Ureter (tissue), 1 donor: ENCODE results near the gene SLIT1. TPM values are rescaled to one million over a fixed set of nuclear protein-coding genes. Genes with fewer than 3 reads are reported as not detected.

ENCODE experiments used
- DNase-seq: peaks from one replicate; pipeline ENCODE4 v3.0.0-alpha.2; 2020; ENCODE audit warnings: low spot score
- total RNA-seq: library from RNA; stranded (reverse); gene quantifications from one replicate; pipeline ENCODE4 v1.2.4, GENCODE V29; 2023
- donor health status: DM: yes; HTN: yes; CAD: no.

Gene SLIT1
- total RNA-seq, 1 donor from 2014 or later: 0.34 TPM

DNA sequence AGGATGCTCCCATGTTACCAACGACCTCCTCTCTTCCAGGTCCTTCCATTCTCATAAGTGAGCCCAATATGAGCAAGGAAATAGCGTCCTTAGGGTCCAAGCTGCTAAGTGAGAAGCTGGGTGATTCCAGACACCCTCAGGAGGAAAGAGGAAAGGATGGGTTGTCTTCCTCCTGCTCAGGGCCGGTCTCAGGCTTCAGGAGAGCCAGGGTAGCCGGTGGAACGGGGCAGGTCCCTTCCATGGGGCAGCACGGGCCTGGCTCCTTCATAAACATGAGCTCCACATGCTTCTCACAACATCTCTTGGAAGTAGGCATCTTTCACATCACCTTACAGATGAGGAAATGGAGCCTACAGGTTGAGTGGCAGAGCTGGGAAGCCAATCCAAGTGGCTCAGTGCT, 12.7 kb downstream of the SLIT1 start:
- no peak for DNase-seq

DNA sequence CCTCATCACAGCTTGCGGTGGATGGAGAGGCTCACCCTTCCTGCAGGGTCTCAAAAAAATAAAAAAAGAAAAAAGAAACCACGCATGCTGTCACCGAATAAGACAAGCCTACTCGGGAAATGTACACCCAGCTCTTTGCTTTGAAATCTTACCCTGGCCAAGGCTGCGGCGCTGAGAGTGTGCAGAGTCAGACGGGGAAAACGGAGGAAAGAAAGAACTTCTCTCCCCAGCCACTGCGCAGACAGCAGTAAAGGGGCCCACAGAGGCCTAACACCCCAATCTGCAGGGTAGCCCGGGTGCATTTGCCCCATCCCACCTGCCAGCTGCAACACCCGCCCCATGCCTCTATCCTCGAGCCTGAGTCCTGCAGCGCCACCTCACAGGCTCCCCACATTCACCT, 14.8 kb downstream of the SLIT1 start:
- DNase-seq: no peak

DNA sequence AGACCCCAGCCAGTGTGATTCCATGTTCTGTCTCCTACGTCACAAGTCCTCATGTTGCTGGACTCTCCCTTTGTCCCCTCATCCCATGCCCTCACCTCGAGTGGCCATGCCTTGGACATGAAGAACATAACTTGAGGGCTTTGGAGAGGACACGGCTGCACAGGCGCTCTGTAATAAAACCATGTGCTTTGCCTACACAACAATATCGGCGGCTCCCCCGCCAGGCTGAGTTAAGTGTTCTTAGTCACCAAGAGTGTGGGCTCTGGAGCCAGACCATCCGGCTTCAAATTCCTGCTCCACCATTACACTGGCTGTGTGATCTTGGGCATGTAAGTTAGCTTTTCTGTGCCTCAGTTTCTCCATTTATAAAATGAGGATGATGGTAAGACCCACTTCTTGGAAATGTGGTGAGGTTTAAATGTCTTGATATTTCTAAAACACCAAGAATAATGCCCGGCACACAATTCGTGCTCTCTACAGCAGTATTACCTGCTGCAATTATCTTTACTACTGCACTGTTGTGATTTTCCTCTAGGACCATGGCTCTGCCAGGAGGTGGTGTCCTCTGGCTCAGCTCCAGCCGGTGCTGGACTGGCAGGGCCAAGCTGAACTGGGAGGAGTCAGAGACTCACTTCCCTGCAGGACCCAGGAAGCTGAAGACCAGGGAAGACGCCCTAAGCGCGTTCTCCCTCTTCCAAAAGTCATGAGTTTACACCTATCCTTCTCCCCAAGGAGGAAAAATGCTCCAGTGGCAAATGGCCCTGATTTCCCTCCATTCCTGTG, 15.7 kb downstream of the SLIT1 start:
- DNase-seq: no peak

DNA sequence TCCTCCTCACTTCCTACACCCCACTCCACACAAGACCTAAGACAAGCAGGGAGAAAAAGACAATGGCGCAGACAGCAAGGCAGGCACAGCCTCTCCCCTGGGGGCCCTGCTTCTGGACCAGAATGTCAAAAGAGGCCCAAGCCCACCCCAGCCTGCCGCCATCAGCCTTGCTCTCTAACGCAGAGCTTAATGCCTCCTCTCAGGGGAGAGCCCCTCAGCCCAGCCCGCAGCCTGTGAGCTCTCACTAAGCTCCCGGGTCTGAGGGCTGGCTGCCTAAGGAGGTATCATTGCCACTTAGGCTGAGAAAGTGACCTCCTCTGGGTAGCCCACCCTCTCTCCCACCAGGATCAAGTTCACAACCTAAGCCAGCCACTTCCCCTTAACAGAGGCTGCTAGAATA, 16.7 kb downstream of the SLIT1 start:
- DNase-seq: no peak

DNA sequence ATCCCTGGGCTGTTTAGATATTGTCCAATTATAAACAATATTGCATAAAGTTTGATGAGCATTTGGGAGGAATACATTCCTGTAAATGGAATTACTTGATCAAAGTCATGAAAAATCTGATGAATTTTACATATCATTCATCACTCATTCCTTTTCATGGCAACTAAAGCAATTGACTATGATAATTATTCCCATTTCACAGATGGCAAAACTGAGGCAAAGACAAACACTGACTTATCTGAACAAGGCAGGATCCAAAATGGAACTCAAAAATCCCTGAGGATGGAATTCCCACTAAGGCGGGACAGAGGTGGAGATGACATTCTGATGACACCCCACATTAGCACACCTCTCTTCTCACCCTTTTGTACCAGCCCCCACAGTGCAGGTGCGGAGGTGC, 17.1 kb downstream of the SLIT1 start:
- DNase-seq: no peak

DNA sequence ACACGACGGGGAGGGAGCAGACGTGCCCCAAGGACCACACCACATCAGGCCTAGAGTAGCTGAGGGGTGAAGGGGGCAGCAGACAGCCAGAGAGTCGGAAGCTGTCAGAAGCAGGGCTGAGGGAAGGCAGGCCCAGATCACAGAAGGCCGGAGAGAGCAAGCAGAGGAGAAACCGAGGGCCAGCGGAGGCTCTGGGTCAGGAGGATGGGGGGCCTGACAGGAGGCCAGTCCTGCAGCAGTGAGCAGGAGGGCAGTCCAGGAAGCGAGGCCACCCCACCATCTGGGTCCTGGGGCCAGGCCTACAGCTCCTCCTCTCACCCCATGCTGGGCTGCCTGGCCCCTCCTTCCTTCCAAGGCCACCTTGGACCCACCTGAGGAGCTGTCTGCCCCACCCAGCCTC, 20.3 kb downstream of the SLIT1 start:
- DNase-seq: no peak

DNA sequence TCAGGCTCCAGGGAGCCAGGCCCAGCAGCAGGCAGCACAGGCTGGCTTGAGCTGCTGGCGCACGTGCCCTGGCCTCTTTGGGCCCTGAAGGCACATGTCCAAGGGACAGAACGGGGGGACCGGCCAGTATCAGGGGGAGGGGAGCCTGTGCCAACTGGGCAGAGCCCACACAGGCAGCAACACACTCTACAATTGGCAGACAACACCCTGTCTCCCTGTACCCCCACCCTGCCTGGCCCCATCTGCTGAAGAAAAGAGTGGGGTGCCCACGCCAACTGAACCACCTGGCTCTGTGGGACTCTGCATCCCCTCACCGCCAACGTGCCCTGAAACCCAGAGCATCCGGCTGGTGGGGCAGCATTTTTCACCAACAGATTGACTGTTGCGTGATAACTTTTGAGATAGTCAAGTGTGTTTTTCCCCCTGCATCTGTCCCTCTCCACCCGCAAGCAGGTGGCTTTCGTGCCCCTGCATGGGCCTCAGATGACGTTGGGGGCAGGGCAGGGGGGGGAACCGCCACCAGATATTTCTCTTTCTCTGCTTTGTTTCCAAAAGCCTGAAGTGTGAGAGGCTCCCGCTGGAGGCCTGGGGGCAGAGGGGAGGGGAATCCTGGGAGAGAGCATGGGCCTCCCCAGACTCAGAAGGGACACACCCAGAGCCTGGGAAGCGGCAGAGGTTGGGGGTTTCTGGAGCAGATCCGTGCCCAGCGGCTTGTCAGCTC, 21.8 kb downstream of the SLIT1 start:
- no peak for DNase-seq

DNA sequence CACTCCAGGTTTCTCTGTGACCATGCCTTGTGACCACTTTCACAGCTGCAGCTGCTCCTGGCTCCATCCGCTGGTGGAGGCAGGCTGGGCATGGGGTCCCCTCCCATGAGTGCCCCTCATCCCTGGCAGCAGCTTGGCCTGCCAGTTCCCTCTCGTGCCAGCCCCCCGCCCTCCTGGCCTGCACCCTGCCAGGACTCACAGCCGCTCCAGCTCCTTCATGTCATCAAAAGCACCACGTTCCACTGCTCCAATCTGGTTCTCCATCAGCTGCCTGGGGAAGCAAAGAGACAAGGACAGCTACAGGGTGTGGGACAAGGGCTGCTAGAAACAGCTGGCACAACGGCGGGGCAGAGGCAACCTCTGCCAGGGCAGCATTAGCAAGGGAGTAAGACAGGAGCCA, 22.6 kb downstream of the SLIT1 start:
- DNase-seq: no peak

DNA sequence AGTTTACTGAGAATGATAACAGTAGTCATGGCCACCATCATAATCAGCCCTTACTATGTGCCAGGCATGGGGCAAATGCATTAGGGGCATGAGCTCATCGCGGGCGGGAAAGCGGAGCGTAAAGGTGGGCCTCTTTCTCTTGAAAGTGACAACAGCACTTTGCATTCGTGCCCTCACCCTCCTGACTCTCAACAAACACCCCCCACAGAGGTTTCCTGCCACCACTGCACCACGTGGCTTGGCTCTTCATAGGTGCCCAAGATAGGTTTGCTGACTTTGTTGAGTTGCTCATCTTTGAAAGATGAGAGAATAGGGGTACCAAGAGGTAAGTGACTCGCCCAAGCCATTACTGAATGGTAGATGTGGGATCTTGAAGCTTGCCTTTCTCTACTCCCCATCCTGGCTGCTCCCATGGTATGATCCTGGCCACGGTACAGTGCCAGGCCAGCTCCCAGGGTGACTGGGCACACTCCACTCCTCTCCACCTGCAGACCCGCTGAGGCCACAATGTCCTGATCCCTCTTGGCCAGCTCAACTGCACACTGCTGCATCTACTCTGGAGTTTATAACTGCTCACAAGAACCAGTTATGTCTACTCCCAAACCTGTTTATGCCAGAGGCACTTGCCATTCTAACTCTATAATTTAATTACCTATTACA, 26.0 kb downstream of the SLIT1 start:
- DNase-seq: no peak

DNA sequence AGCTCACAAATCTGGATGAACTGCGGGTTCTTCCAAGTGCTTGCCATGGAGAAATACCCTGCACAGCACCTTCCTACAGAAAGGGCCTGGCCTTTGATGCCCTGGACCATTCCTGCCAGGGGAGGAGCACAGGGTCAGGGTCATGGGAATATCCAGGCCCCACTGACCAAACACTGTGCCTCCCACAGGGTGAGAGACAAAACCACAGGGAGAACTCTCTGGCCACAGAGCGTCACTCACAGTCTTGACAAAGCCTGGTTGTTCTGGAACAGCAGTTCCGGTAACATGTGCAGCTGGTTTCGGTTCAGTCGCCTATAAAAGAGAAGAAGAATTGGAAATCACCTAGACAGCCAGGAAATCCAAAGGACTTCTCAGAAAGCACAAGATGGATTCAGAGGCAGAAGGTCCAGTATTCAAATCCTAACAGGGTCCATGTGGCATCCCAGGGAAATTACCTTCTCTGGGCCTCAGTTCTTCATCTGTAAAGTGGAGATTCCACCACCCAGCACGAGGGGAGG, 28.1 kb downstream of the SLIT1 start:
- DNase-seq: no peak

DNA sequence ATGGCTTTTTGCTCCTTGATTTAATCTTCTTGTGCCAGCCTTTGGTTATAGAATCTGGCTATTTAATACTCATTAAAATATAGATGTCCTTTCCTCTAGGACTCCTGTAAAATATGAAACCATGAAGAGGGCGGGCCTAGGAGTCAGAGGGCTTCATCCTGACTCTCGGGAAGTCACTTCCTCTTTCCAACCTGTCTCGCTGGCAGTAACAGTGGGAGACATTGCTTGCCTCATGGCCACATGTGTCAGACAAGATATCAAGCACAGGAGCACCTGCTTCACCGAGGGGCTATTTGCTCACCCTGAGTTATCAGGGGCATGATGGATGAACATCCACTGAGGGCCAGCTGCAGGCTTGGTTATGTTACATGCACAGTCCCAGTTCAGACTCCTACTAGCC, 31.0 kb downstream of the SLIT1 start:
- no peak for DNase-seq

DNA sequence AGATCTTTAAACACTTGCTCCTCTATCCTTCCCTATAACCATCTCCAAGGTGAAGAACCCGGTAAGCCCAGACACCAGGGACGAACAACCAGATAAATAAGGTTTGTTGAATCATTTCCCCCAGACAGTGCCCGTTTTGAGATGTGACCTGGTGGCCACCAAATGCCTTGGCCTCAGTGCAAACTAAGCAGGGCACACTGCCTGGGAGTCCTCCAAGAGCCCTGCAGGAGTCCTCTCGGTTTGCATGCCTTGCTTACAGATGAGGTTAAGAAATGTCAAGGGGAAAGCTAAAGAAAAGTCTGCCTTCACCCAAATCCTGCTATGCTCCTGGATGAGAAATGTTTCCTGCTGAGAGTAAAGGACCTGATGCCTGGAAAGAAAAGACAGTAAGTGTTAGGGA, 31.6 kb downstream of the SLIT1 start:
- no peak for DNase-seq

DNA sequence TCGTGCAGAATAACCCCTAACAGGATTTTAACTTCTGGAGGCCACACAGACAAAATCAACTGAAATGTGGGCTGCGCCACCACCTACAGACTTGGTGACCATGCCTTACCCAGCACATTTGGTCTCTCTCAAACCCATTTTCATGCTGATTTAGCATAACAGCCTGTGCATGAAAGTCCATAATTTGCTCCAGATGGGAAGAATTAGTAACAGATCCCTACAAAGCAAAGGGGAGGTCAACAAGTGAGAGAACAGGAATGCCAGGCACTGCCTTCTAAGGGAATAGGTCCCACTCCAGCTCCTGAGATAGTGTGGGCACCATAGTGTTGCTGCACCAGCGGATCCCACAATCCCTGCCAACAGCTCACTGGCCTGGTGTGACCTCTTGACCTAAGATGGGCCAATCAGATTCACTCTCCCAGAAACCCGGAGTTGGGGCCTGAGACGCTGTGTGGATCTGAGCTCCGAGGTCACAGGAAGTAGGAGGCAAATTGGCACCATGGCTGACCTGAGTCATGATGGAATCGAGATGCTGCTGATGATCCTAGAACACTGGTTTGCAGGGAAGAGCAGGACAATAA, 32.4 kb downstream of the SLIT1 start:
- DNase-seq: no peak

DNA sequence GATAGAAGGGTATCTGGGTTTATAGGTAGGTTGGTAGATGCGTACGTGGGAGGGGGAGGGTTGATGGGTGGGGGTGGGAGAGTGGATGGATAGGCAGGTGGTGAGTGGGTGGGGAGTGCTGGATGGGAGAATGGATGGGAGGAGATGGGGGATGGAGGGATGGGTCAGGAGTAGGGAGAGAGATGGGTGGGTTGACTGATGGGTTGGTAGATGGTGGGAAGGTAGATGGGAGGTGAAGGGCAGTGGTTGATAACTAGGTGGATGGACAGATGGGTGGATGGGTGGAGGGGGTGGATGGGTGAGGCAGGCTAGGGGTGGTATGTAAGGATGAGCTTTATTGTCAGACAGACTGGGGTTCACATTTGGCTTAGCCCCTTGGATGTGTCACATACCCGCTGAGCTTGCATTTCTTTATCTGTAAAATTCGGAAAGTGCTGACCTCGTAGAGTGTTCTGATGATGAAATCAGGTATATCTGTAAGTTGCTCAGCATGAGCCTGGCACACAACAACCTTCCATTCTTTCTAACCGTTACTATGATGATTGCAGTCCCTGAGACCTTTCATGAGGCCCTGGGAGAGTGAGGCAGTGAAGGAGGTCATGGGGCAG, 34.3 kb downstream of the SLIT1 start:
- no peak for DNase-seq

DNA sequence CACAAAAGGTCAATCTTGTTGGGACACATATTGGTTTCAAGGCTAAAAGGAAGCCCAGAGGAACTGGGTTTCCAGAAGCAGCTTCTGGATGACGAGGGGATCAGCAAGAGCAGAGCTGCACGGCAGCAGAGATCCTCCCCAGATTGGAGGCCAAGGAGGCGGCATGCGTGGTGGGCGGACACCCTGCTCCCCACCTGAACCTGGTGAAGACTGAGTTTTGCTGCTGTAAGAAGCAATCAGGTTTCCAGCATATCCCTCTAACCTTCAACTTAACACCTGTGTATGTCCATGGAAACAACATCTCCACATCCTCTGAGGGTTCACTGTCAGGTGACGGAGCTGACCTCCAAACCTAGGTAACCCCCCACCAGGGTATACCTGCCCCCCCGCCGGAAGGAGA, 35.1 kb downstream of the SLIT1 start:
- DNase-seq: no peak

DNA sequence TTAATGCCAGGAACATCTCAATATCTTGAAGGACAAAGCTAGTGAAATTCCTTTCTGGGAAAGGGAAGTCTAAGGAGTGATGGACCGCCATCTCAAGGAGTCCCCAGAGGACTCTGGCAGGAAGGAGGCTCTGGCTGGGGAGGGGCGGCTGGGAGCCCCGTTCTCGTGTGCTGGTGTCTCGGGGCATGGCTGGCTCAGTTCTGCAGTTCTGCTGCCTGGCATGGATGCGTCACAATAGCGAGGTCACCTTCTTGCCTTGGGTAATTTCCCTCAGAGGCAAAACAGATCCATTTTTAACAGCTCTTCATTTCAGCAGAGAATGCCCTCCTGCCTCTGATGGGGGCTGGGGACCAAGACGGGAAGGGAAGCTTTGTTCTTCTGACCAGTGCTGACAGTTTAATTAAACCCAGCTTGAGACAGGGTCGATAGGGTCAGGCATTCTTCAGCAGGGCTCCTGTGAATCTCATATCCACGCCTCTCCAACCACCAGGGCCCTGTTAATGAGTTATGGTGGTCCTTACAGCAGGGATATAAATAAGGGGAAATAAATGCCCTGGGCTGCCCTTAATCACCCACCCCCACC, 35.7 kb downstream of the SLIT1 start:
- no peak for DNase-seq

DNA sequence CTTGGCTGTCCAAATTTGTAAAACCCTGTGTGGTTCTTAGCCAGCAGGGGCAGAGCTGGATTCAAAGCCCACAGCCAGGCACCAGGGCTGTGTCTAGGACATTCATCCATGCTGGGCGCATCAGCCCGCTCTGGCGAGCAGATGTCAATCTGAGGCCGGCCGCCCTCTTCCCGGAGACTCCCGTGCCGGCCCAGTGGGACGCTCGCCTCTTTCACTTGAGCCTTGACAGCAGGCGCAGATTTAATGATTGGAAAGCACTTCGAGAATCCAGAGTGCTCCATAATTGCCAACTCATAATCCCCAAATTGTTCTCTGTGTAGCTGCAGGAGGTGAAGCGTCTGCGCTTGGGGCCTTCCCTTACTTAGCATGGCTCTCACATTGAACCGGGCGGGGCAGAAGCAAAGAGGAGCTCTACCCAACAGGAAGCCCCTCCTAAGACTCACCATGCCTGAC, 36.7 kb downstream of the SLIT1 start:
- no peak for DNase-seq

DNA sequence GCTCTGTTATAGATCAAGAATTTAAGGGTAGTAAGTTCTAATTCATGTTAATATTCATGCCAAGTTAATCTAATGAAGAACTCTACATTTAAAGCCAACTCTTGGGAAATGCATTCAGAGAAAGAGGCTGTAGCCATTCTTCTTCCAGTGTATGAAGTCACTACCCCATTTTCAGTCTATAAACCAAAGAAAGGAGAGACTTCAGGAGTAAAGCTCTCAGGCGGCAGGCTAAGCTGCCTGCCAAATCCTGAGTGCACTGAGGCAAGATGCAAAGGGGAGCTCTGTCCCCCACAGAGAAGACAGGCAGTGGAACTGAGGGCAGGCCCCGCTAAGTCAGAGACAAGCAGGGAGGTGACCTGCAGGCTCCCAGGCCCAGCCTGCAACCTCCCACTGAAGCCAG, 41.5 kb downstream of the SLIT1 start:
- no peak for DNase-seq

DNA sequence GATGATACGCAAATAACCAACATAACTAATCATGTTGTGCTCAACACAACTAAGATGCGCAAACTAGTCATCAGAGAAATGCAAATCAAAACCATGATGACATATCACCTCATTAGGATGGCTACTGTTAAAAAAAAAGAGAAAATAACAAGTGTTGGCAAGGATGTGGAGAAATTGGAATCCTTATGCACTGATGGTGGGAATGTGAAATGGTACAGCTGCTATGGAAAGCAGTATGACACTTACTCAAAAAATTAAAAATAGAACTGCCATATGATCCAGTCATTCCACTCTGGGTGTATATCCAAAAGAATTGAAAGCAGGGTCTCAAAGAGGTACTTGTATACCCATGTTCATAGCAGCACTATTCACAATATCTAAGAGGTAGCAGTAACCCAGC, 42.9 kb downstream of the SLIT1 start:
- DNase-seq: no peak

DNA sequence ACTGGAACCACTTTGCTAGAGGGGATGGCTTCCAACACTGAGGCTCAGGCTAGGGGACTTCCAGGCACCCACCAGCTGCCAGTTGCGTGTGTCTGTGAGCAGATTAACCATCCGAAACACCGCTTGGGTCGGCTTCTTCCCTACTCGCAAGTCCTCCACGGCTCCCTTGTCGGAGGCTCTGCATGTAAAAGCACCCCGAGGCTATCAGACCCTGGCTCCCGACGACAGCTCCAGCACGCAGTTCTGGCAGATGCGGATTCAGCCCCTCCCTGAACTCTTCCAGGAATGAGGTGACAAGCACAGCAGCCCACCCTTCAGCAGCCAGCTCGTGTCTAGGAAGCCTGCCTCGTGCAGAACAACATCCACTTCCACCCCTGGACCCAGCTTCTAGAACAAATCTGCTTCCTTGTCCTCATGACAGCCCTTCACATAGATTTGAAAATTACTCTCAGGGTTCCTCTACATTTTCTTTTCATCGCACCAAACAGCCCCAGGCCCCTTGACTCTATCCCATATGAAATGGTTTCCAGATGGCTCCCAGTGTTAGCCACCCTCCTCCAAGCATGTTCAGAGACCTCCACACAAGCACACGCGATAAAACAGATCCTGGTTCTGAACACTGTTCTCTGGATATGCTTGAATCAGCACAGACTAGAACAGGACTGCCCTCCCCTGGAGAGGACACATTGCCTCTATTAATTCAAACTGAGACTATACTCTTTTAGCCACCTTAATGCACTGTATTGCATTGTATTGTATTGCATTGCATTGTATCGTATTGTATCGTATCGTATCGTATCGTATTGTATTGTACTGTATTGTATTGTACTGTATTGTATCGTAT, 44.6 kb downstream of the SLIT1 start:
- no peak for DNase-seq
